Hippocampal formation (tissue), 2 donors: ENCODE measurements around the gene ZNF808.
"Not testable (repeated sequence)": the region's sequence is repeated elsewhere in the genome, so short reads cannot be mapped to it uniquely, and the experiment has no call there.

ENCODE experiments used
- DNase-seq, 2 donors: peaks; one replicate each; lab custom pipeline; 2025; lab: John Stamatoyannopoulos, UW

The ZNF808 gene

DNA sequence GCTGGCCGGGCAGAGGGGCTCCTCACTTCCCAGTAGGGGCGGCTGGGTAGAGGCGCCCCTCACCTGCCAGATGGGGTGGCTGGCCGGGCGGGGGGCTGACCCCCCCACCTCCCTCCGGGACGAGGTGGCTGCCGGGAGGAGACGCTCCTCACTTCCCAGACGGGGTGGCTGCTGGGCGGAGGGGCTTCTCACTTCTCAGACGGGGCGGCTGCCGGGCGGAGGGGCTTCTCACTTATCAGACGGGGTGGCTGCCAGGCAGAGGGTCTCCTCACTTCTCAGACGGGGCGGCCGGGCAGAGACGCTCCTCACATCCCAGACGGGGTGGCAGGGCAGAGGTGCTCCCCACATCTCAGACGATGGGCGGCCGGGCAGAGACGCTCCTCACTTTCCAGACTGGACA is 66.0 kb downstream of the ZNF808 start:
- not testable (repeated sequence) for DNase-seq

DNA sequence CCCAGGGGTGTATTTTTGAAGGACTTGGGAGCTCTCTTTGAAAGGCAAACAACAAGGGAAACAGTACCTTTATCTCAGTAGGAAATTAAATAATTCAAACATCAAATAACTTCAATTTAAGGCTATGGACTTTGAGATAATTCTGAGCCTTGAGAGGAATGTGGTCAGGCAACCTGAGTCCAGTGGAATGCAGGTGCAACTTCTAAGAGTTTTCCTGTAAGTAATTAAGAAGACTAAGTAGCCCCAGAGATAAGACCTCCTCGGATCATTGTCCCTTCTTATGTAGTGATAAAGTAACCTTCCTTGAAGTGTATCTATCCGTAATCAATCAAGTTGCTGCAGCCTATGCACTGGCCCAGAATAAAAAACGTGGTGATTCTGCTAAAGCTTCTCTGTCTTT is 71.8 kb downstream of the ZNF808 start:
- no peak for DNase-seq

DNA sequence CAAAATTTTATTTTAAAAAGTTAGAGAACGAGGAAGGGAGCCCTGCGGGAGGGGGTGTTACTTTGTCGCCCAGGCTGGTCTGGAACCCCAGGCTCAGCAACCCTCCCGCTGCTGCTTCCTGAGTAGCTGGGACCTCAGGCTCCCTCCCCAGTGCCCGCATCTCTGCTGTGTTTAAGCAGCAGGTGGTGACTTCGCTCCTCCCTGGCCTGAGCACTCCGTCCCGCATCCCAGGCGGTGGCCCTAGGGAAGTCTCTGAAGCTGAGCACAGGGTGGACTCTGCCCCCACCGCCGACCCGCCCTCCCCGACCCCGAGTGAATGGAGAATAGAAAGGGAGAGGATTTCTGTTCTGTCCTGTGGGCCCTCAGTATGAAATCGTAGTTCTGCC is 73.2 kb downstream of the ZNF808 start:
- DNase-seq = no peak

DNA sequence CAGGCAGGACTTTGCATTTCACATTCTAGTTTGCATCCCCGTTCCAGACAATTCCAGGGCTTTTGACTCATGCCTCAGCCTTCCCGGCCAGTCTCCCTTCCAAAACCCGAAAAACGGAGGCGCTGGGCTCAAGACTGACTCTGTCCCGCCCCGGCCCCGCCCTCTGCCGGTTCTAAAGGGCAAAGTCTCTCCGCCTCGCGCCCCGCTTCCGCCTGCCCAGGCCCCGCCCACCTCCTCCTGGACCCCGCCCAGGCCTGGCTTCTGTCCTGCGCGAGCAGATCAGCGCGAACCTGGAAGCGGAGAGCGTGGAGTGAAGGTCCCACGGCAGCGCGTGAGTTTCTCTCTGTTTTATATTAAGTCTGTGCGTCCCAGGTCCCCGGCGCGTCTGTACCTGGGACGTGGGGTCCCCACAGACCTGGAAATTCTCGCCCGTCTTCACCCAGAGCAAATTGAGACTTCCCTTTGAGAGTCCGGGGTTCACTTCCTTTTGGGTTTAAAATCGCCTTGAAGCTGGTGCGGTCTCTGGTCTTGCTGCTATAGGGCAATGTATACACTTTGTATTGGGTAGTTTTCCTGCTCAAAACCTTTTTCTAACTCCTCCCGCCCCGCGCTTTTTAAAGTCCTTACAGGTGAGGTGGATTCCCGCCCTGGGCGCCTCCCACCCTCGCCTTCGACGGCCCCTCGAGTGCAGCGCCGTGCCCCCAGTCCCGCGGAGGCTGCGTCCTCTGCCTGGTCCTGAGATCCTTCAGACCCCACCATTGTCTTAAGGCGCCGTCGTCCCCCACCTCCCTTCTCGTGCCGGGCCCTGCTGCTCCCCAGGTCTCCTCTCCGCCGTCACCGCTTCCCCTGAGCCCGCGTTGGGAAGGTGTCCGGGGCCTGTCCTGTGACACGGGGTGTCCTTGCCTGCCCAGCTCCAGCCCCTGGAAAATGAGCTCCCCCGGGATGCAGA is 73.8 kb downstream of the ZNF808 start:
- DNase-seq = peak; percentile 35 to 77

DNA sequence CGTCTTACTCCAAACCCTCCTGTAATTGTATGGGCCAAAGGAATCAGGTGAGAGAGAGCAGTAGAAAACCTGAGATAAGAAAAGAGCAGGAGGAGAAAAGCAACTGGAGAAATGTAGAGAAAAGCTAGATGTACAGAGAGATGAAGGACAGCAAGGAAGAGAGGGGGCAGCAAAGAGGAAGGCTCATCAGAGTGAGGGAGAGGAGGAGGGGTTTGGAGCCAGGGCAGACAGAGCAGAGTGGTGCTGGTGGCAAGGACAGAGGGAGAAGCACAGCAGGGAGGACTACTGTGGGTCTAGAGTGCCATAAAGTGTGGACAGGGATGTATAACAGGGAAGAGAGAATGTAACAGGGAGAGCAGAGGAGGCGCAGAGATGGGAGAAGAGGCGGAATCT is 74.5 kb downstream of the ZNF808 start:
- DNase-seq = peak in 1 of 2 donors; percentile 4

DNA sequence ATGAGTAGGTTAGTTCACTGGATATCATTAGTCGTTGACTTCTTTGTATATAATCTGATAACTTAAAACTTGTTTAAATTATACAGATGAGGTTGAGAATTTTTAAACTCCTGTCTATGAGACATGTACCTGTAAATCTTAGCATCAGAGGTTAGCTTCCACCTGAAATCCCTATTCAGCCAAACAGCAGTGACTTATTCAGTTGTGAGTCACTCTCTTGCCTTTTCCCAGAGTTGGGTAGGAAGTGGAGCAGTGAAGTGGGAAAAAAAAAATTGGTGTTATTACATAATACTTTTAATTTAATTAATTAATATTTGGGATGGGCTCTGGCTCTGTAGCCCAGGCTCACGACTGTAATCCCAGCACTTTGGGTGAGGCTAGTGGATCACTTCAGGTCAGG is 75.5 kb downstream of the ZNF808 start:
- no peak for DNase-seq

DNA sequence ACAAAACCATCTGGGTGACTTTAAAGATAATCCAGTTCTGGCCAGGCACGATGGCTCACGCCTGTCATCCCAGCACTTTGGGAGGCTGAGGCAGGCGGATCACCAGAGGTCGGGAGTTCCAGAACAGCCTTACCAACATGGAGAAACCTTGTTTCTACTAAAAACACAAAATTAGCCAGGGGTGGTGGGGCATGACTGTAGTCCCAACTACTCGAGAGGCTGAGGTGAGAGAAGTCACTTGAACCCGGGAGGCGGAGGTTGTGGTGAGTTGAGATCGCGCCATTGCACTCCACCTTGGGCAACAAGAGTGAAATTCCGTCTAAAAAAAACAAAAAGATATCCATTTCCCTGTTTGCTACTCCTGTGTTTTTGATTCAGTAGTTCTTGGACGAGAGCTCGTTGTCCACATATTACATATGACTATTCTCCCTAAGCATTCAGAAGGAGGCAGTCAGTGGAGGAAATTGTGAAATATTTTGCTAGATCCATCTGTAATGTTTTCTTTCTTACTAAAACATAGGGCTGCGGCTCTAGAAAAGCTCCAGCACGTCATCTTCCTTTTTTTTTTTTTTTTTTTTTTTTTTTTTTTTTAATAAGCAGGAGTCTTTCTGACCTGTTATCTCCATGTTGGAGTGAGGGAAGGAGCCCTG is 76.2 kb downstream of the ZNF808 start:
- no peak for DNase-seq
